Fibroblast of pulmonary artery (primary cell): Measurements from ENCODE around the gene FAM89A.
A peak's percentile ranks its signal among the peaks of the same experiment; 100 is the strongest.

Source experiments
- DNase-seq: peaks from one replicate; pipeline ENCODE4 v3.0.0-alpha.2; 2010; ENCODE audit warnings: low read depth
- H3K4me3 ChIP-seq: replicated peaks from 2 replicates; pipeline ENCODE4 v1.5.1; 2011; ENCODE audit warnings: low read depth, mild to moderate bottlenecking, control low read depth, low read length, moderate library complexity
- CTCF ChIP-seq: IDR thresholded peaks from 2 replicates; pipeline ENCODE4 v1.5.1; 2011; ENCODE audit warnings: mild to moderate bottlenecking, control low read depth, low read length, inconsistent platforms; ENCODE audit errors: missing control alignments

The FAM89A gene

GRCh38 chr1:231065510-231066241 lies 25.6 kb upstream of the FAM89A start:
- H3K4me3 ChIP-seq, result no peak overlapping the region
- no peak for TF ChIP-seq CTCF
- DNase-seq, result peak; percentile 10

GRCh38 chr1:231064418-231064817 lies 24.4 kb upstream of the FAM89A start:
- H3K4me3 ChIP-seq, result no peak overlapping the region
- no peak for TF ChIP-seq CTCF
- no peak for DNase-seq

GRCh38 chr1:231063331-231063730 lies 23.3 kb upstream of the FAM89A start:
- TF ChIP-seq CTCF, result no peak

DNA sequence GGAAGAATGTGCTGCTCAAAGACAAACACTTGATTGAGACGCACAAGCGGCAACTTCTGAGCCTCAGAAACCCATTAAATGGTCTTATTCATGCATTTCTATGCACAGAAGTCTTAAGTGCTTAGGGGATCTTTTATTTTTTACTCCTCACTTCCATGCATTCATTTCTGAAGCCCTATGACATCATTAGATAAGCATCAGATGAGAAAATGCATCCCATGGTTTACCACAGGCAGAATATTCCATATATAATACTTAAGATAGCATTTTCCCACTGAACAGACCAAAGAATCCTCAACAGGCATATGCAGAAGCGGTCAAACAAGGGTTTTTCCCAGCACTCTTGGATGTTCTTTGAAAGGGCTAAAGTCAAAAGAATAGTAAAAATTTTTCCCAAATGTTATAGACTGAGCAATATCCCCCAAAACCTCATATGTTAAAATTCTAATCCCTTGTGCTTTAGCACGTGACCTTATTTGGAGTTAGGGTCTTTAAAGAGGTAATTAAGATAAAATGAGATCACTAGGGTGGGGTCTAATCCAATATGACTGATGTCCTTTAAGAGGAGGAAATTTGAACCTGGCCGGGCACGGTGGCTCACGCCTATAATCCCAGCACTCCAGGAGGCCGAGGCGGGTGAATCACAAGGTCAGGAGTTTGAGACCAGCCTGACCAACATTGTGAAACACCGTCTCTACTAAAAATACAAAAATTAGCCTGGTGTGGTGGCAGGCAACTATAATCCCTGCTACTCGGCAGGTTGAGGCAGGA lies 22.6 kb upstream of the FAM89A start:
- no peak for TF ChIP-seq CTCF
- DNase-seq, result no peak
- no peak overlapping the region for H3K4me3 ChIP-seq

More at GRCh38 chr1:231063331-231063730, 23.3 kb upstream of the FAM89A start:
- no peak for DNase-seq
- H3K4me3 ChIP-seq, result no peak overlapping the region

DNA sequence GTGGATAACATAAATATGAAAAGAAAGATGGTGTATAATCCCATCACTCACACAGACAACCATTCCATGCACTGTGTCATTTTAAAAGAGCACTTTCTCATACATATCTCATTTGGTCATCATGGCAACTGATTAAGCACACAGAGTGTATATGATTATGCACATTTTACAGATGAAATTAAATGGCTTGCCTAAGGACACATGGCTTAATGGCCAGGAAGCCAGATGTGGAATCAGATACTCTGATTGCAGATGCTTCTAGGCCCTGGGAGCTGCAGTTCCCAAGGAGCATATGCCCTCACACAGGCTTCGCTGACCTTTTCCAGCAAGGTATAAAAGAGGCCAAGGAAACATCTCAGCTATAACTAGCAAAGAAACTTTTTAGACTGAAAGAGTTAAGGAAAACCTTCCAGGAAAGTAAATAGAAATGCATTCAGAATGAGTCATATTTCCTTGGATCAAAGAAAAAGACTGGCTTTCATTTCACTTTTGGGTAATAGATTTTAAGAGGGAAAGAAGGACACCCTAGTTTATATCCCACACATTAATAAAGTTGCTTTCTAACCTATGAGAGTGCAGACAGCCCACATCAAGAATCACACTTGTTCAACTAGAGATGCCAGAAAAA lies 19.6 kb upstream of the FAM89A start:
- no peak overlapping the region for H3K4me3 ChIP-seq
- no peak for DNase-seq
- no peak for TF ChIP-seq CTCF

DNA sequence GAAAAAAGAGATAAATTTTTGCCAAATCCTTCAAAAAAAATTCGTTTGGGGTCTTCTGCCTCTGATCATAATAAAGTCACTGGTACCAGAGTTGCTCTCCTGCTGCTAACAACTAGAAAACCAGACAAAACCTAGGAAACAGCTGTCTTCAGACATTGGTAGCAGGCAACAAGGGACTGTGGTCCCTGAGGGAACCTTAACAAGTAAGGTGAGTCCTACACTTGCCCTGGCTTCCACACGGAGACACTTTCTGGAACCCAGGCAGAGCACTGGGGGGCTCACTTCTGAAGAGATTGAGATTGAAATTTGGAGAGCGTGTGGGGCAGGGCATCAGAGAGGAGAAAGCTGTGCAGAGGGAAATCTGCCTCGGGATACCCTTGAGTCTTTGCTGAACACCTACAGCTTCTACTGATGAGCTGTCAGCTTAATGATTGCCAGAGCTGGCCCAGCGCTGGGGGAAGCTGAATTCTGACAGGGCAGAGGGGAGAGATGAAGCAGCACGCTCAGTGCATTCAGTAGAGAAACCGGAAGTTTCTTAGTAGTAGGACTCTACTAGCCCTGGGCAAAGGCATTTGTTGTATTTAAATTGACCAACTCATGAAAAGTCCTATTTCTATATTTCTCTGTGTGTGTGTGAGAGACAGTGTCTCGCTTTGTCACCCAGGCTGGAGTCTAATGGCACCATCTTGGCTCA lies 18.5 kb upstream of the FAM89A start:
- TF ChIP-seq CTCF, result no peak
- H3K4me3 ChIP-seq, result no peak overlapping the region
- DNase-seq, result no peak
